Measurements from ENCODE around the gene PDS5A. TPM values are rescaled to one million over a fixed set of nuclear protein-coding genes. Genes with fewer than 3 reads are reported as not detected.

The PDS5A gene
- total RNA-seq: 101 TPM

DNA sequence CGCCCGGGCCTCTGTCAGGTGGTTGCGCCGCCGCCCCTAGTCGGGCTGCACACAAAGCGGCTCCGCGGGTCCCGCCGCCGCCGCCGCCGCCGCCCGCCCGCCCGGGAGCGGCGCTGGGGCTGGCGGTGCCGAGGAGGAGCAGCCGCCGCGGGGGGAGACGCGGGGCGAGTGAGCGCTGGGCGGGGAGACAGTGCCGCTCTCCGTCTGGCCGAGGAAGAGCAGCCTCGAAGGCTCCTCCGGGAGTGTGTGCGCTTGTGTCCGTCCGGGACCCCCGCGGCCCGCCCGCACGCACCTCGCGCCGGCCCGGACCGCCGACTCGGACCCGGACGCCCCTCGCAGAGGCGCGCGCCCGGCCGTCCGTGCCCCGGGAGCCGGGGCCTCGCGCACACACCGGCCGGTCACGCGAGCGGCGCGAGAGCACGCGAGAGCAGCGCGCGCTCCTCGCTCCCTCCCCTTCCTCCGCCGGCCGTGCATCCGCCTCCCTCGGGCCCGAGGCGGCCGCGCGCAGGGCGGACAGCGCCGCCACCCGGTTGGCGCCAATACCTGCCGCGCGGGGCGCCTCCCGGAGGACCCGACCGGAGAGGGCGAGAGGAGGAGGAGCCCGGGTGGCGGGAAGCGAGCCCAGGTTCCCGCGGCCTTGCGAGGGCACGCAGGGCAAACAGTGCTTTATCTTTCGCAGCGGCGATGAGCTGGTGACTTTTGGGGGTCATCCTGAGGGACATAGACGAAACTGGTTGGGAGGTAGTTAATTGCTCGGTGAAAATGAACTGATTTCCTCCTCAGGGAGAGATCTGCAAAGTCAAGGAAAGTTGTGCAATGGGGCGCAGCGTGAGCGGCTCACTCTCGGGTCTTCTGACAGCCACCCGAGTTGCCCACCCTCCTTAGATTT lies at the start of gene PDS5A:
TSS of gene PDS5A (minus strand) at position 423 of the 889 bp plus-strand sequence. CDS start 1,334 bp downstream, outside the sequence.

Other genes starting within 250 kb of the PDS5A start
- gene N4BP2, start 78.9 kb upstream of the PDS5A start, total RNA-seq: 72.2 TPM
- 1.8 TPM for gene RHOH, start 219.1 kb upstream of the PDS5A start, total RNA-seq

Data from camera-type eye (tissue), 1 donor.